Measurements from ENCODE around the gene BICC1. TPM values are rescaled to one million over a fixed set of nuclear protein-coding genes. Genes with fewer than 3 reads are reported as not detected.

Gene BICC1
- polyA plus RNA-seq, 1 donor (not counting 4 experiments of a cell fraction or from before 2014, with no cell fraction given) = 4.2 TPM

GRCh38 chr10:58513188-58514110, 777 bp downstream of the BICC1 start:
- dilution Hi-C loops (cut with MboI; ENCODE audit: extremely low pct_ligation_motif_present, low sequenced_read_pairs) = no loop called here
- H3K9me1 ChIP-seq (ENCODE audit: control insufficient read depth, extremely low read depth, insufficient read depth, low read length) = no peaks in the 10 kb centered on the region
- H3K4me1 ChIP-seq (ENCODE audit: control insufficient read depth, extremely low read depth, insufficient read depth, low read length) = peaks cover 13% of the 10 kb centered on the region
- DNase-seq (ENCODE audit: low read depth, low spot score) (no peak), FAIRE-seq (no peak)
- peak overlapping the region; percentile 86 for H3K4me2 ChIP-seq (ENCODE audit: control insufficient read depth, extremely low read depth, insufficient read depth, low read depth, low read length)
- H3K36me3 ChIP-seq (ENCODE audit: control insufficient read depth in 2 of 2, extremely low read depth in 1 of 2, insufficient read depth in 2 of 2, low read length in 2 of 2) = no peaks in the 10 kb centered on the region
- peak overlapping the region; percentile 80 for H2AFZ ChIP-seq (ENCODE audit: control insufficient read depth, low read length)
- H4K20me1 ChIP-seq (ENCODE audit: control insufficient read depth, extremely low read depth, insufficient read depth, low read length) = no peaks in the 10 kb centered on the region
- H3K9me3 ChIP-seq (ENCODE audit: control insufficient read depth, low read depth, low read length) = no peaks in the 10 kb centered on the region
- peaks cover 23% of the 10 kb centered on the region for H3K27me3 ChIP-seq (ENCODE audit: control insufficient read depth, extremely low read depth, insufficient read depth, low read length)
- TF ChIP-seq CTCF (optimal IDR thresholded peaks at IDR 0.05 in 1 of 3, IDR thresholded peaks at IDR 0.05 in 1 of 3, conservative IDR thresholded peaks at IDR 0.05 in 1 of 3; ENCODE audit: extremely low read depth in 1 of 3, insufficient read depth in 2 of 3, low read length in 3 of 3) = no peak
- peak; percentile 75 for TF ChIP-seq EZH2 (IDR thresholded peaks at IDR 0.05; ENCODE audit: low read length)
- H3K9ac ChIP-seq (ENCODE audit: control insufficient read depth, extremely low read depth, insufficient read depth, low read length) = peak overlapping the region; percentile 75
- peak overlapping the region; percentile 43 for H3K27ac ChIP-seq (ENCODE audit: control insufficient read depth, insufficient read depth, low read length)
- peaks cover 32% of the 10 kb centered on the region for H3K79me2 ChIP-seq (ENCODE audit: control insufficient read depth, insufficient read depth, low read length)
- H3K4me3 ChIP-seq (ENCODE audit: control insufficient read depth in 2 of 3, extremely low read depth in 1 of 3, insufficient read depth in 2 of 3, low read depth in 1 of 3, low read length in 3 of 3) = peak overlapping the region; percentile 62 to 83 (median 78)

- TF ChIP-seq EZH2 (IDR thresholded peaks at IDR 0.05; ENCODE audit: low read length) (no peak), CTCF (optimal IDR thresholded peaks at IDR 0.05 in 1 of 3, IDR thresholded peaks at IDR 0.05 in 1 of 3, conservative IDR thresholded peaks at IDR 0.05 in 1 of 3; ENCODE audit: extremely low read depth in 1 of 3, insufficient read depth in 2 of 3, low read length in 3 of 3) (no peak)
- dilution Hi-C loops (cut with MboI; ENCODE audit: extremely low pct_ligation_motif_present, low sequenced_read_pairs) = no loop called here
- Histone ChIP-seq H3K9ac (ENCODE audit: control insufficient read depth, extremely low read depth, insufficient read depth, low read length) (peak overlapping the region; percentile 75), H3K36me3 (ENCODE audit: control insufficient read depth in 2 of 2, extremely low read depth in 1 of 2, insufficient read depth in 2 of 2, low read length in 2 of 2) (no peaks in the 10 kb centered on the region), H3K4me2 (ENCODE audit: control insufficient read depth, extremely low read depth, insufficient read depth, low read depth, low read length) (peak overlapping the region; percentile 86), H4K20me1 (ENCODE audit: control insufficient read depth, extremely low read depth, insufficient read depth, low read length) (no peaks in the 10 kb centered on the region), H3K9me1 (ENCODE audit: control insufficient read depth, extremely low read depth, insufficient read depth, low read length) (no peaks in the 10 kb centered on the region), H2AFZ (ENCODE audit: control insufficient read depth, low read length) (no peak overlapping the region), H3K27me3 (ENCODE audit: control insufficient read depth, extremely low read depth, insufficient read depth, low read length) (peaks cover 23% of the 10 kb centered on the region), H3K27ac (ENCODE audit: control insufficient read depth, insufficient read depth, low read length) (no peak overlapping the region), H3K4me3 (ENCODE audit: control insufficient read depth in 2 of 3, extremely low read depth in 1 of 3, insufficient read depth in 2 of 3, low read depth in 1 of 3, low read length in 3 of 3) (peak overlapping the region; percentile 62 to 83 (median 78)), H3K9me3 (ENCODE audit: control insufficient read depth, low read depth, low read length) (no peaks in the 10 kb centered on the region), H3K4me1 (ENCODE audit: control insufficient read depth, extremely low read depth, insufficient read depth, low read length) (peaks cover 13% of the 10 kb centered on the region), H3K79me2 (ENCODE audit: control insufficient read depth, insufficient read depth, low read length) (peaks cover 36% of the 10 kb centered on the region)
- no peak for FAIRE-seq
- DNase-seq (ENCODE audit: low read depth, low spot score) = no peak
These were observed 1.6 kb downstream of the BICC1 start for GRCh38 chr10:58514111-58514770.

Data from keratinocyte (primary cell).